SJSA1 (cell line): ENCODE measurements around the gene PHRF1. TPM values are rescaled to one million over a fixed set of nuclear protein-coding genes. Genes with fewer than 3 reads are reported as not detected.

Experiments used
- DNase-seq, 2 experiments: peaks; one replicate each; pipeline ENCODE4 v3.0.0-alpha.2; 2015 to 2020; ENCODE audit warnings: low spot score in 2 of 2, low read depth in 1 of 2
- H3K27ac ChIP-seq: fragments of 250-450 bp; sonication (Bioruptor Pico); 2 replicates; pipeline ENCODE4 v1.5.1; 2020; ENCODE audit warnings: mild to moderate bottlenecking, moderate library complexity
- H3K27me3 ChIP-seq: fragments of 250-450 bp; sonication (Bioruptor Pico); replicated peaks from 2 replicates; pipeline ENCODE4 v1.5.1; 2020; ENCODE audit warnings: mild to moderate bottlenecking, moderate library complexity
- H3K36me3 ChIP-seq: fragments of 250-450 bp; sonication (Bioruptor Pico); 2 replicates; pipeline ENCODE4 v1.5.1; 2020; ENCODE audit warnings: mild to moderate bottlenecking
- H3K4me1 ChIP-seq: fragments of 250-450 bp; sonication (Bioruptor Pico); replicated peaks from 2 replicates; pipeline ENCODE4 v1.6.1; 2021; ENCODE audit warnings: mild to moderate bottlenecking
- H3K4me3 ChIP-seq: fragments of 250-450 bp; sonication (Bioruptor Pico); 2 replicates; pipeline ENCODE4 v1.5.1; 2020; ENCODE audit warnings: mild to moderate bottlenecking
- H3K9me3 ChIP-seq: fragments of 250-450 bp; sonication (Bioruptor Pico); replicated peaks from 2 replicates; pipeline ENCODE4 v1.5.1; 2020; ENCODE audit warnings: mild to moderate bottlenecking
- total RNA-seq: library from RNA; depleted of rRNA; stranded (reverse); fragments of >200 nt; shearing (Covaris generic); gene quantifications from 2 replicates; pipeline ENCODE4 v1.2.3, GENCODE V29; 2014

Gene PHRF1
- total RNA-seq, 1 experiment from 2014 or later = 21.7 TPM

DNA sequence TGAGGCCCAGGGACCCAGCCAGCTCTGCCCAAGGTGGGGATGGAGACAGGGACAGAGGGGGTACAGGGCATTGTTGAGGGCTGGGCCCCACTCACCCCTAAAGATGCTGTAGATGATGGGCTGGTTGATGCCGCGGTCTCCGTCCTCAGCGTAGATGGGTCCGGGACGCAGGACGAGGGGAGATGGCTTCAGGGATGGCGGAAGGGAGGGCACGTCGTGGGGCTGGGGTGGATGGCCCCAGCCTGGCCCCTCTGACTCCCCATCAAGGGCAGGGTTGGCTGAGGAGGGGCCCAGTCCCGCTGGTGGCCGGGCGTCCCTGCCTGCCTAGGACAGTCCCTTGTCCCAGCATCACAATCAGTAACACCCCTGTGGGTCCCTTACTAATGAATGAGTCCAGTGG lies 43.9 kb downstream of the PHRF1 start:
- Histone ChIP-seq H3K36me3 (peaks cover 5% of the 10 kb centered on the region; the same call in 1 of the 2 replicates), H3K4me3 (no peak overlapping the region)
- DNase-seq = no peak

GRCh38 chr11:620935-621814 lies 44.9 kb downstream of the PHRF1 start:
- no peak overlapping the region for H3K4me3 ChIP-seq
- H3K4me1 ChIP-seq = 0 out of 2 replicates have a peak, but pooled peaks cover 1% of the 10 kb centered on the region
- H3K27ac ChIP-seq = no peak overlapping the region
- H3K36me3 ChIP-seq = no peaks in the 10 kb centered on the region
- H3K27me3 ChIP-seq = no peaks in the 10 kb centered on the region
- no peak for DNase-seq
- no peaks in the 10 kb centered on the region for H3K9me3 ChIP-seq

More for the DNA sequence above, 43.9 kb downstream of the PHRF1 start:
- Histone ChIP-seq H3K27me3 (no peaks in the 10 kb centered on the region), H3K27ac (no peak overlapping the region), H3K4me1 (peaks cover 6% of the 10 kb centered on the region), H3K9me3 (no peaks in the 10 kb centered on the region)

DNA sequence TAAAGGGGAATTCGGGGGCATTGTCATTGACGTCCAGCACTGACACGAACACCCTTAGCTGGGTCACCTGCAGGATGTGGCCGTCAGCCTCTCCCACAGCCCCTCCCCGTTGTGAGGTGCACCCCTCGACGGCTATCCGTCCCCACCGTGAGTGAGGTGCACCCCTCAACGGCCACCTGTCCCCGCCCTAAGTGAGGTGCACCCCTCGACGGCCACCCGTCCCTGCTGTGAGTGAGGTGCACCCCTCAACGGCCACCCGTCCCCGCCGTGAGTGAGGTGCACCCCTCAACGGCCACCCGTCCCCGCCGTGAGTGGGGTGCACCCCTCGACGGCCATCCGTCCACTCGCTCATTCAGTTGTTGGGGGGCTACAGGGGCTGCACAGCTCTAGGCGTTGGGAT lies 45.6 kb downstream of the PHRF1 start:
- Histone ChIP-seq H3K9me3 (no peaks in the 10 kb centered on the region), H3K27me3 (no peaks in the 10 kb centered on the region), H3K27ac (no peak overlapping the region), H3K4me3 (no peak overlapping the region), H3K36me3 (no peaks in the 10 kb centered on the region), H3K4me1 (no peaks in the 10 kb centered on the region)
- DNase-seq = no peak

GRCh38 chr11:623349-623869 lies 47.1 kb downstream of the PHRF1 start:
- Histone ChIP-seq H3K9me3 (no peaks in the 10 kb centered on the region), H3K4me1 (peaks cover 3% of the 10 kb centered on the region), H3K36me3 (no peaks in the 10 kb centered on the region), H3K4me3 (no peak overlapping the region), H3K27ac (no peak overlapping the region), H3K27me3 (no peaks in the 10 kb centered on the region)
- no peak for DNase-seq

- Histone ChIP-seq H3K4me1 (peaks cover 4% of the 10 kb centered on the region), H3K27me3 (no peaks in the 10 kb centered on the region), H3K9me3 (no peaks in the 10 kb centered on the region), H3K4me3 (no peak overlapping the region), H3K27ac (no peak overlapping the region), H3K36me3 (no peaks in the 10 kb centered on the region)
- no peak for DNase-seq
Measured at GRCh38 chr11:623999-624704, 47.9 kb downstream of the PHRF1 start.

- Histone ChIP-seq H3K36me3 (no peaks in the 10 kb centered on the region), H3K4me1 (peaks cover 4% of the 10 kb centered on the region), H3K27ac (no peak within 1 kb of the TSS), H3K27me3 (no peaks in the 10 kb centered on the region), H3K4me3 (no peak within 1 kb of the TSS), H3K9me3 (no peaks in the 10 kb centered on the region)
- DNase-seq = no peak
Measured at GRCh38 chr11:624705-625635, 48.7 kb downstream of the PHRF1 start, which contains the start of gene CDHR5. Gene CDHR5 (minus strand): TSS chr11:624955. CDS start chr11:624902, 53 bp downstream.

DNA sequence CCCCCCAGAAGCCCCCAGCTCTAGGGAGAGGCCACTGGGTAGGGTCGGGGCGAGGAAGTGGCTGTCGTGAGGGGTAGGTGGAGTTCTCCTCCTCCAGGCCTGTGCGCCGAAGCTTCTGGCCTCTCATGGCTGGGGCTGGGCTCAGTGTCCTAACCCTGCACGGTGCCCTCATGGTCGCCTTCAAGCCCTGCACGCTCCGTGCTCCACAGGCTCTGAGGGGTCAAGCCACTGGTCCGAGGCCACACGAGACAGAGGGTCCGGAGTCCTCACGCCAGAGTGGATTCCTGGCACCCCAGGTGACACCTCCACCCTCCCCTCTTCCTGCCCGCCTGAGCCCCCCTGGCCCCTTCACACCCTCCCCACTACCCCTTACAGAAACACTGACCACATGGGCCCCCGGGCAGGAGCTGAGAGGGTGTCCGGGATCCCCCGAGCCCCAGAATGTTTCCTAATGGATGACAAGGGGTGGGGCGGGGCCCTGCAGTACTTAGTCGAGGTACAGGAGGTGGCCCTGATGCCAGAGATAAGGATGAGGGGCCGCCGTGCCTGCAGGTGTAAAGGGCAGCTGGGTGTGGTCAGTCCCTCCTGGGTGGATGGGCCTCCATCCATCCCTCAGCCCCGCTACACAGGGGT lies 49.5 kb downstream of the PHRF1 start:
- no peak for DNase-seq
- no peaks in the 10 kb centered on the region for H3K9me3 ChIP-seq

DNA sequence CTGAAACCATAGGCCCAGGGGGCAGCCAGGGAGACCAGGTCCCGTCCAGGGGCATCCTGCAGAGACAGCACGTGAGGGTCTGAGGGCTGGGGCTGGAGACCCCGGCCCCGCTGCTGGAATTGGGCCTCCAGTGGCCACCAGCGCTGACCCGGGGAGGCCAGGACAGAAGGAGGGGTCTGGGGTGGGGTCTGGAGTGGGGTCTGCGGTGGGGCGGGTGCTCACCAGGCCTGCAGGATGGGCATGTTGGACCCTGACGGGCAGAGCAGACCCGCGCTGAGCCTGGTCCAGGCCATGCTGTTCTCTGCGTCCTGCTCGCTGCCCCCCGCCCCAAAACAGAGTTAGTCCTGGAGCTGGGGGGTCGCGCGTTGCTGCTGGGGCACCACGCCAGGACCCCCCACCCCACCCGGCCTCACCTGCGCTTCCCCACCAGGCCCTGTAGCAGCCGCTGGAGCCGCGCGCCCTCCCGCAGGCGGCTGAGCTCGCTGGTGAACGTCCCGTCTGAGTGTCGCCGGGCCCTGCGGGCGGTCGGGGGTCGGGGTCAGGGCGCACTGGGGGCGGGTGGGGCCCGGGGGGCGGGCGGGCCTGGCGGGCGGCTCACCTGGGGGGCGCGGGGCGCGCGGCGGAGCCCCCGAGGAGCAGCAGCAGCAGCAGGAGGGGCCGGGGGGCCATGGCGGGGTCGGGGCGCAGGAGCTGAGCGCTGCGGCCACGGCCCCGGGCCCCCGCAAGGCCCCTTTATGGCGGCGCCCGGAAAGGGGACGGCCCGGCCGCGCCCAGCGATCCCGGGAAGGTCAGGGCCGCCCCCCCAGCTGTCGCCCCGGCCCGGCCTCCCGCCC lies 50.4 kb downstream of the PHRF1 start, which contains the start of gene SCT:
SCT (minus strand) TSS at position 707 of the 833 bp plus-strand sequence; CDS start at position 669, 38 bp downstream.
- no peak within 1 kb of the TSS for H3K4me3 ChIP-seq
- no peaks in the 10 kb centered on the region for H3K9me3 ChIP-seq
- no peaks in the 10 kb centered on the region for H3K27me3 ChIP-seq
- no peaks in the 10 kb centered on the region for H3K36me3 ChIP-seq
- no peak within 1 kb of the TSS for H3K27ac ChIP-seq
- DNase-seq = no peak
- peaks cover 4% of the 10 kb centered on the region for H3K4me1 ChIP-seq

More for the DNA sequence above, 49.5 kb downstream of the PHRF1 start:
- H3K36me3 ChIP-seq = no peaks in the 10 kb centered on the region
- no peak overlapping the region for H3K27ac ChIP-seq
- H3K27me3 ChIP-seq = no peaks in the 10 kb centered on the region
- no peak overlapping the region for H3K4me3 ChIP-seq
- peaks cover 4% of the 10 kb centered on the region for H3K4me1 ChIP-seq

DNA sequence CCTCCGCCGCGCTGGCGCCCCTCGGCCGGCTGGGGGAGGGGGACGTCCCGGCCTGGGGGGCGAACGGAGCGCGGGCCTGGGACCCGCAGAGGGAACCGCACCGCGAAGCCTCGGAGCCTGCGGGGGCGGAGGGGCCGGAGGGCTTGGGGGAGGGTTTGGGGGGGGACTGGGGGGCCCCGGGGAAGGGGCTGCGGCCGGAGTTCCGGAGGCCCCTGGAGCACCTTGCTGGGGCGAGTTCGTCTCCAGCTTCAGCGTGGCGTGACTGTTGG lies 51.0 kb downstream of the PHRF1 start:
- H3K4me1 ChIP-seq = peaks cover 4% of the 10 kb centered on the region
- H3K4me3 ChIP-seq = no peak overlapping the region
- H3K27ac ChIP-seq = no peak overlapping the region

DNA sequence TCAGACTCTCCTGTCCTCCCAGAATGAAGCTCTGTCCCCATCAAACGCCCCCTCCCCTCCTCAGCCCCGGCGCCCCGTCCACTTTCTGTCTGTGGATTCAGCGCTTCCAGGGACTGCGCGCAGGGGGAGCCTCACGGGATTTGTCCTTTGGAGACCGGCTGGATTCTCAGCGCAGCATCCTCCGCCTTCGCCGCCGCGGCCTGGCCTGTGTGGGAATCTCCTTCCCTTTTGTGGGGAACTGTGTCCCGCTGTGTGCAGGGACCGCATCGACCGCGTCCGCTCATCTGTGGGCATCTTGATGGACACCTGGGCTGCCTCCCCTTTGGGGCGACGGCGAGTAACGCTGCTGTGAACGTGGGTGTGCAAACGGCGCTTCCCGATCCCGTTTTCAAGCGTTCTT lies 51.8 kb downstream of the PHRF1 start:
- DNase-seq = no peak
- no peaks in the 10 kb centered on the region for H3K27me3 ChIP-seq

More for the DNA sequence above, 51.0 kb downstream of the PHRF1 start:
- H3K9me3 ChIP-seq = no peaks in the 10 kb centered on the region
- DNase-seq = no peak
- H3K36me3 ChIP-seq = no peaks in the 10 kb centered on the region
- H3K27me3 ChIP-seq = no peaks in the 10 kb centered on the region

GRCh38 chr11:629237-629583 lies 52.9 kb downstream of the PHRF1 start:
- no peaks in the 10 kb centered on the region for H3K36me3 ChIP-seq
- H3K4me1 ChIP-seq = peaks cover 4% of the 10 kb centered on the region
- H3K27me3 ChIP-seq = no peaks in the 10 kb centered on the region
- no peaks in the 10 kb centered on the region for H3K9me3 ChIP-seq
- H3K4me3 ChIP-seq = no peak overlapping the region
- no peak overlapping the region for H3K27ac ChIP-seq
- no peak for DNase-seq

More for the DNA sequence above, 51.8 kb downstream of the PHRF1 start:
- H3K4me1 ChIP-seq = peaks cover 4% of the 10 kb centered on the region
- no peaks in the 10 kb centered on the region for H3K9me3 ChIP-seq
- H3K36me3 ChIP-seq = no peaks in the 10 kb centered on the region
- no peak overlapping the region for H3K27ac ChIP-seq
- H3K4me3 ChIP-seq = no peak overlapping the region

DNA sequence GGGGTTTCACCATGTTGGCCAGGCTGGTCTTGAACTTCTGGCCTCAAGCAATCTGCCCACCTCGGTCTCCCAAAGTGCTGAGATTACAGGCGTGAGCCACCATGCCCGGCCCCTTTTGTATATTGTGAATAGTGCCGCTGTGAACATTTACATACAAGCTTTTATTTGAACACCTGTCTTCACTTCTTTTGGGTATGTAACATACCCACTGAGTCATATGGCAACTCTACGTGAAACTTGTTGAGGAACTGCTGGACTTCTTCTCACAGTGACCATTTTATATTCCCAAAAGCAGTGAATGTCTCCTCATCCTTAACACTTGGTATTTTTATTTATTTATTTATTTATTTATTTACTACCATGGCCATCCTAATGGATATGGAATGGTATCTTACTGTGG lies 54.6 kb downstream of the PHRF1 start:
- DNase-seq = no peak
- no peaks in the 10 kb centered on the region for H3K36me3 ChIP-seq
- H3K4me1 ChIP-seq = peaks cover 4% of the 10 kb centered on the region
- H3K27me3 ChIP-seq = no peaks in the 10 kb centered on the region
- no peaks in the 10 kb centered on the region for H3K9me3 ChIP-seq
- no peak overlapping the region for H3K27ac ChIP-seq
- no peak overlapping the region for H3K4me3 ChIP-seq
